Measurements from ENCODE around the gene BRSK2. TPM values are rescaled to one million over a fixed set of nuclear protein-coding genes. Genes with fewer than 3 reads are reported as not detected.

The BRSK2 gene
- total RNA-seq, 4 donors from 2014 or later: 0.35 to 6.4 (median 0.40) TPM; not detected in 1

- H3K4me1 ChIP-seq: peaks cover 0 to 9% (median 4%) of the 10 kb centered on the region in 4 donors
- TF ChIP-seq CTCF (IDR thresholded peaks at IDR 0.05) (no peak), POLR2A (IDR thresholded peaks at IDR 0.05) (no peak)
- no peaks in the 10 kb centered on the region for H3K36me3 ChIP-seq
- DNase-seq: no peak
- H3K4me3 ChIP-seq: no peak overlapping the region
- H3K27me3 ChIP-seq: no peaks in the 10 kb centered on the region
- no peaks in the 10 kb centered on the region for H3K9me3 ChIP-seq
- no peak overlapping the region for H3K27ac ChIP-seq
Measured at GRCh38 chr11:1493650-1494244, 104.0 kb downstream of the BRSK2 start.

- H3K27me3 ChIP-seq: no peaks in the 10 kb centered on the region
Measured at GRCh38 chr11:1494650-1495049, 104.9 kb downstream of the BRSK2 start.

GRCh38 chr11:1496091-1496760, 106.5 kb downstream of the BRSK2 start:
- DNase-seq: no peak
- H3K4me1 ChIP-seq: no peaks in the 10 kb centered on the region
- TF ChIP-seq CTCF (IDR thresholded peaks at IDR 0.05): no peak
- TF ChIP-seq POLR2A (IDR thresholded peaks at IDR 0.05): no peak

More at GRCh38 chr11:1494650-1495049, 104.9 kb downstream of the BRSK2 start:
- no peak overlapping the region for H3K27ac ChIP-seq
- peaks cover 0 to 2% (median 0%) of the 10 kb centered on the region in 4 donors for H3K4me1 ChIP-seq
- H3K4me3 ChIP-seq: no peak overlapping the region
- no peak for DNase-seq
- no peaks in the 10 kb centered on the region for H3K36me3 ChIP-seq
- TF ChIP-seq POLR2A (IDR thresholded peaks at IDR 0.05): no peak
- no peak for TF ChIP-seq CTCF (IDR thresholded peaks at IDR 0.05)
- H3K9me3 ChIP-seq: no peaks in the 10 kb centered on the region

GRCh38 chr11:1496761-1497095, 107.0 kb downstream of the BRSK2 start:
- Histone ChIP-seq H3K27ac (no peak overlapping the region), H3K27me3 (no peaks in the 10 kb centered on the region), H3K9me3 (no peaks in the 10 kb centered on the region), H3K4me1 (no peaks in the 10 kb centered on the region), H3K4me3 (no peak overlapping the region), H3K36me3 (peaks cover 0 to 6% (median 0%) of the 10 kb centered on the region in 3 donors)
- DNase-seq: no peak
- TF ChIP-seq CTCF (IDR thresholded peaks at IDR 0.05): no peak
- TF ChIP-seq POLR2A (IDR thresholded peaks at IDR 0.05): no peak

More at GRCh38 chr11:1496091-1496760, 106.5 kb downstream of the BRSK2 start:
- H3K27ac ChIP-seq: no peak overlapping the region
- H3K9me3 ChIP-seq: no peaks in the 10 kb centered on the region
- peaks cover 0 to 6% (median 0%) of the 10 kb centered on the region in 3 donors for H3K36me3 ChIP-seq
- H3K4me3 ChIP-seq: no peak overlapping the region
- no peaks in the 10 kb centered on the region for H3K27me3 ChIP-seq

- Histone ChIP-seq H3K4me1 (peaks cover 0 to 6% (median 0%) of the 10 kb centered on the region in 4 donors), H3K27me3 (no peaks in the 10 kb centered on the region), H3K27ac (no peak overlapping the region), H3K9me3 (no peaks in the 10 kb centered on the region), H3K4me3 (no peak overlapping the region), H3K36me3 (peaks cover 0 to 6% (median 0%) of the 10 kb centered on the region in 3 donors)
- no peak for DNase-seq
- no peak for TF ChIP-seq CTCF (IDR thresholded peaks at IDR 0.05)
- no peak for TF ChIP-seq POLR2A (IDR thresholded peaks at IDR 0.05)
Measured at GRCh38 chr11:1497600-1497999, 107.9 kb downstream of the BRSK2 start.

Data from Peyer's patch (tissue), 4 donors.